ENCODE results near the gene DMXL1.

Gene DMXL1

GRCh38 chr5:119270121-119270565 is 199.3 kb downstream of the DMXL1 start:
- Histone ChIP-seq H3K9me3 (ENCODE audit: insufficient read depth, low read length) (no peaks in the 10 kb centered on the region), H4K20me1 (ENCODE audit: insufficient read depth, low read length) (no peaks in the 10 kb centered on the region), H3K27ac (ENCODE audit: low read length) (no peak overlapping the region), H3K79me2 (ENCODE audit: low read length) (peaks cover 44% of the 10 kb centered on the region), H3K4me2 (ENCODE audit: low read length) (peak overlapping the region; percentile 81), H3K4me1 (ENCODE audit: low read length) (peaks cover 41% of the 10 kb centered on the region), H2AFZ (ENCODE audit: low read depth, low read length) (no peak overlapping the region), H3K36me3 (replicated peaks; ENCODE audit: low read depth, low read length) (peaks cover 2% of the 10 kb centered on the region), H3K27me3 (ENCODE audit: low read depth, low read length) (no peaks in the 10 kb centered on the region), H3K4me3 (ENCODE audit: low read length) (peak overlapping the region; percentile 92), H3K9ac (ENCODE audit: low read length) (no peak overlapping the region)
- TF ChIP-seq CTCF (IDR thresholded peaks at IDR 0.05; ENCODE audit: low read depth, low read length) = no peak
- TF ChIP-seq EZH2phosphoT487 (IDR thresholded peaks at IDR 0.05; ENCODE audit: low read depth) = no peak

GRCh38 chr5:119270960-119271757 is 200.3 kb downstream of the DMXL1 start:
- no peaks in the 10 kb centered on the region for H3K27me3 ChIP-seq (ENCODE audit: low read depth, low read length)
- H2AFZ ChIP-seq (ENCODE audit: low read depth, low read length) = no peak overlapping the region
- TF ChIP-seq CTCF (IDR thresholded peaks at IDR 0.05; ENCODE audit: low read depth, low read length) (no peak), EZH2phosphoT487 (IDR thresholded peaks at IDR 0.05; ENCODE audit: low read depth) (no peak)
- H3K4me1 ChIP-seq (ENCODE audit: low read length) = peaks cover 51% of the 10 kb centered on the region
- no peak overlapping the region for H3K4me3 ChIP-seq (ENCODE audit: low read length)
- no peaks in the 10 kb centered on the region for H3K9me3 ChIP-seq (ENCODE audit: insufficient read depth, low read length)
- no peak overlapping the region for H3K27ac ChIP-seq (ENCODE audit: low read length)
- no peaks in the 10 kb centered on the region for H4K20me1 ChIP-seq (ENCODE audit: insufficient read depth, low read length)
- H3K9ac ChIP-seq (ENCODE audit: low read length) = no peak overlapping the region
- peaks cover 2% of the 10 kb centered on the region for H3K36me3 ChIP-seq (replicated peaks; ENCODE audit: low read depth, low read length)
- H3K4me2 ChIP-seq (ENCODE audit: low read length) = no peak overlapping the region
- H3K79me2 ChIP-seq (ENCODE audit: low read length) = peaks cover 46% of the 10 kb centered on the region

GRCh38 chr5:119271758-119272730 is 201.2 kb downstream of the DMXL1 start:
- Histone ChIP-seq H3K4me3 (ENCODE audit: low read length) (no peak overlapping the region), H3K79me2 (ENCODE audit: low read length) (peaks cover 51% of the 10 kb centered on the region), H3K36me3 (replicated peaks; ENCODE audit: low read depth, low read length) (peaks cover 2% of the 10 kb centered on the region), H3K9ac (ENCODE audit: low read length) (no peak overlapping the region), H3K27ac (ENCODE audit: low read length) (no peak overlapping the region), H3K4me2 (ENCODE audit: low read length) (no peak overlapping the region), H2AFZ (ENCODE audit: low read depth, low read length) (no peak overlapping the region), H3K27me3 (ENCODE audit: low read depth, low read length) (no peaks in the 10 kb centered on the region), H3K9me3 (ENCODE audit: insufficient read depth, low read length) (no peaks in the 10 kb centered on the region), H3K4me1 (ENCODE audit: low read length) (peaks cover 59% of the 10 kb centered on the region), H4K20me1 (ENCODE audit: insufficient read depth, low read length) (no peaks in the 10 kb centered on the region)
- no peak for TF ChIP-seq CTCF (IDR thresholded peaks at IDR 0.05; ENCODE audit: low read depth, low read length)
- no peak for TF ChIP-seq EZH2phosphoT487 (IDR thresholded peaks at IDR 0.05; ENCODE audit: low read depth)

- H3K9me3 ChIP-seq (ENCODE audit: insufficient read depth, low read length) = no peaks in the 10 kb centered on the region
- peak overlapping the region; percentile 13; the same call in 1 of the 2 replicates for H3K27ac ChIP-seq (ENCODE audit: low read length)
- no peaks in the 10 kb centered on the region for H4K20me1 ChIP-seq (ENCODE audit: insufficient read depth, low read length)
- no peak for TF ChIP-seq CTCF (IDR thresholded peaks at IDR 0.05; ENCODE audit: low read depth, low read length)
- no peak for TF ChIP-seq EZH2phosphoT487 (IDR thresholded peaks at IDR 0.05; ENCODE audit: low read depth)
- H3K36me3 ChIP-seq (replicated peaks; ENCODE audit: low read depth, low read length) = peaks cover 6% of the 10 kb centered on the region
- H3K4me1 ChIP-seq (ENCODE audit: low read length) = peaks cover 67% of the 10 kb centered on the region
- H3K9ac ChIP-seq (ENCODE audit: low read length) = no peak overlapping the region
- H3K4me2 ChIP-seq (ENCODE audit: low read length) = peak overlapping the region; percentile 93
- peak overlapping the region; percentile 14 for H3K4me3 ChIP-seq (ENCODE audit: low read length)
- peaks cover 65% of the 10 kb centered on the region for H3K79me2 ChIP-seq (ENCODE audit: low read length)
- H2AFZ ChIP-seq (ENCODE audit: low read depth, low read length) = no peak overlapping the region
- no peaks in the 10 kb centered on the region for H3K27me3 ChIP-seq (ENCODE audit: low read depth, low read length)
These were observed 202.5 kb downstream of the DMXL1 start for GRCh38 chr5:119273391-119273839.

All from OCI-LY3 (cell line).